OCI-LY3 (cell line): ENCODE results near the gene BPIFA1.

ENCODE experiments used
- H2AFZ ChIP-seq: fragments of 200-600, 300-600 bp; shearing (Covaris generic); 2 replicates; pipeline ENCODE4 v1.6.0; 2014; ENCODE audit warnings: antibody characterized with exemption, low read depth, low read length
- H3K27ac ChIP-seq: fragments of 200-600, 300-600 bp; sonication (generic); 2 replicates; pipeline ENCODE4 v1.5.1; 2014; ENCODE audit warnings: mild to moderate bottlenecking, low read length, moderate library complexity, mixed read lengths
- H3K27me3 ChIP-seq: fragments of 200-600, 300-600 bp; sonication (generic); 2 replicates; pipeline ENCODE4 v1.6.1; 2014; ENCODE audit warnings: low read depth, low read length, mixed read lengths
- H3K36me3 ChIP-seq: fragments of 200-600, 300-600 bp; sonication (generic); replicated peaks from 2 replicates; pipeline ENCODE3; 2014; ENCODE audit warnings: low read depth, low read length, mixed read lengths
- H3K4me1 ChIP-seq: fragments of 300-600, 200-600 bp; sonication (generic); 2 replicates; pipeline ENCODE4 v1.6.1; 2014; ENCODE audit warnings: low read length, mixed read lengths
- H3K4me2 ChIP-seq: fragments of 200-600, 300-600 bp; sonication (generic); 2 replicates; pipeline ENCODE4 v1.6.1; 2014; ENCODE audit warnings: low read length, mixed read lengths
- H3K4me3 ChIP-seq: fragments of 300-600, 200-600 bp; sonication (generic); 2 replicates; pipeline ENCODE4 v1.5.1; 2014; ENCODE audit warnings: antibody characterized with exemption, mild to moderate bottlenecking, low read length, moderate library complexity
- H3K79me2 ChIP-seq: fragments of 300-600, 200-600 bp; shearing (Covaris generic); 2 replicates; pipeline ENCODE4 v1.6.1; 2014; ENCODE audit warnings: mild to moderate bottlenecking, low read length, mixed read lengths
- H3K9ac ChIP-seq: fragments of 300-600, 200-600 bp; shearing (Covaris generic); 2 replicates; pipeline ENCODE4 v1.6.0; 2014; ENCODE audit warnings: mild to moderate bottlenecking, low read length, moderate library complexity
- H3K9me3 ChIP-seq: fragments of 200-600, 300-600 bp; shearing (Covaris generic); 2 replicates; pipeline ENCODE4 v1.6.1; 2014; ENCODE audit warnings: low read length, mixed read lengths; ENCODE audit not compliant: insufficient read depth
- H4K20me1 ChIP-seq: fragments of 200-600, 300-600 bp; sonication (generic); 2 replicates; pipeline ENCODE4 v1.6.1; 2016; ENCODE audit warnings: low read length, mixed read lengths; ENCODE audit not compliant: insufficient read depth
- EZH2phosphoT487 ChIP-seq: fragments of 200-600 bp; shearing (Covaris generic); IDR thresholded peaks from 2 replicates; pipeline ENCODE4 v1.6.1; 2018; ENCODE audit warnings: antibody characterized with exemption, mixed run types, low read depth
- TF ChIP-seq, protein P1 (sequence below): fragments of 200-600, 300-600 bp; sonication (generic); IDR thresholded peaks from 2 replicates; pipeline ENCODE4 v1.5.1; 2014; ENCODE audit warnings: antibody characterized with exemption, low read length, low read depth

BPIFA1 gene

DNA sequence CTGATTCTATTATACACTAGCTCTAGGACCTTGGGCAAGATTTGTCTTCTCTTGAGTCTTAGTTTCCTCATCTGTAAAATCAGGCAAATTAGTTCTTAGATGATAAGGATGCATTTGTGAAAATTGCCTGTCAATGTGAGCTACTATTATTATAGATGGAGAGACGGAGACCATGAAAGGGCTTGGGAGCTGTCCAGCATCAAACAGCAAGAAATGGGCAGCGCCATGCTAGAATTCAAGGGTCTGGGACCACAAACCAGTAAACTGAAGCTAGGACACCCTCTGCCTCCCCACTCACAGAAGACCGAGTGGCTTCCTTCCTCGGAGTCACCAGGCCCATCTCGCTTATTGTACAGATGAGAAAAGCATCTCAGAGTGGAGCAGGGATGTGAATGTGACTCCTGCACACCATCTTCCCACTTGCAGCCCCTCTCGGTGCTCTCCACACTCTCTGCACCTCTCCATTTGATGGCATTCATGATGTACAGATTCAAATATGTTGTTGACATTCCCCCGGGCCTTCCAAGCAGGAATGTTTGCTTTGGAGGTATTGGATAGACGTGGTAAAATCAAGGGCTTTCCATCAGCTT is 42.8 kb upstream of the BPIFA1 start:
- no peak overlapping the region for H3K4me2 ChIP-seq
- no peak overlapping the region for H3K4me3 ChIP-seq
- H2AFZ ChIP-seq = no peak overlapping the region
- H3K27me3 ChIP-seq = peaks cover 52% of the 10 kb centered on the region
- H3K9me3 ChIP-seq = no peaks in the 10 kb centered on the region
- no peak overlapping the region for H3K27ac ChIP-seq
- H3K9ac ChIP-seq = no peak overlapping the region
- H3K79me2 ChIP-seq = no peaks in the 10 kb centered on the region
- TF ChIP-seq, protein P1, sequence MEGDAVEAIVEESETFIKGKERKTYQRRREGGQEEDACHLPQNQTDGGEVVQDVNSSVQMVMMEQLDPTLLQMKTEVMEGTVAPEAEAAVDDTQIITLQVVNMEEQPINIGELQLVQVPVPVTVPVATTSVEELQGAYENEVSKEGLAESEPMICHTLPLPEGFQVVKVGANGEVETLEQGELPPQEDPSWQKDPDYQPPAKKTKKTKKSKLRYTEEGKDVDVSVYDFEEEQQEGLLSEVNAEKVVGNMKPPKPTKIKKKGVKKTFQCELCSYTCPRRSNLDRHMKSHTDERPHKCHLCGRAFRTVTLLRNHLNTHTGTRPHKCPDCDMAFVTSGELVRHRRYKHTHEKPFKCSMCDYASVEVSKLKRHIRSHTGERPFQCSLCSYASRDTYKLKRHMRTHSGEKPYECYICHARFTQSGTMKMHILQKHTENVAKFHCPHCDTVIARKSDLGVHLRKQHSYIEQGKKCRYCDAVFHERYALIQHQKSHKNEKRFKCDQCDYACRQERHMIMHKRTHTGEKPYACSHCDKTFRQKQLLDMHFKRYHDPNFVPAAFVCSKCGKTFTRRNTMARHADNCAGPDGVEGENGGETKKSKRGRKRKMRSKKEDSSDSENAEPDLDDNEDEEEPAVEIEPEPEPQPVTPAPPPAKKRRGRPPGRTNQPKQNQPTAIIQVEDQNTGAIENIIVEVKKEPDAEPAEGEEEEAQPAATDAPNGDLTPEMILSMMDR = no peak
- TF ChIP-seq EZH2phosphoT487 = no peak
- H3K36me3 ChIP-seq = no peaks in the 10 kb centered on the region
- no peaks in the 10 kb centered on the region for H3K4me1 ChIP-seq
- H4K20me1 ChIP-seq = no peaks in the 10 kb centered on the region

DNA sequence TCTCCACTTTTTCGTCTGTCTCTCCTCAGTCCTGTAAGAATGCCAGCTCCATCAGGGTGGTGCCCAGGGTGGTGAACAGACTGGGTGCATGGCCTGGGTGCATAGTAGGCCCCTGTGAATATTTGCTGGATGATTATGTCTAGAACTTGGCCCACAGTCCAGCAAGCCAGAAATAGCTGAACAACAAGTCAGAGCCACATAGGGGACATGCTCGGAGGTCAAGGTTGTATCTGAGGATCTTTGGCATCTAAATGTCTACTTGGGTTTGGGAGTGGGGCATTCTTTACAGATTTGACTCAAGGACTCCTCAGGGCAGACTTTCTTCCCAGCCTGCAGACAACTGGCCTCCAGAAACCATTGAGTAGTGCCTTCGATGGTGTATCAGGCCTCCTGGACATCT is 36.8 kb upstream of the BPIFA1 start:
- TF ChIP-seq, protein P1 = no peak
- no peak for TF ChIP-seq EZH2phosphoT487
- Histone ChIP-seq H3K4me3 (no peak overlapping the region), H3K4me2 (no peak overlapping the region), H3K27ac (no peak overlapping the region), H3K9ac (no peak overlapping the region), H2AFZ (no peak overlapping the region), H3K79me2 (no peaks in the 10 kb centered on the region), H3K9me3 (no peaks in the 10 kb centered on the region), H3K36me3 (no peaks in the 10 kb centered on the region), H3K4me1 (no peaks in the 10 kb centered on the region), H3K27me3 (peaks cover 61% of the 10 kb centered on the region), H4K20me1 (0 out of 2 replicates have a peak, but pooled peaks cover 4% of the 10 kb centered on the region)

DNA sequence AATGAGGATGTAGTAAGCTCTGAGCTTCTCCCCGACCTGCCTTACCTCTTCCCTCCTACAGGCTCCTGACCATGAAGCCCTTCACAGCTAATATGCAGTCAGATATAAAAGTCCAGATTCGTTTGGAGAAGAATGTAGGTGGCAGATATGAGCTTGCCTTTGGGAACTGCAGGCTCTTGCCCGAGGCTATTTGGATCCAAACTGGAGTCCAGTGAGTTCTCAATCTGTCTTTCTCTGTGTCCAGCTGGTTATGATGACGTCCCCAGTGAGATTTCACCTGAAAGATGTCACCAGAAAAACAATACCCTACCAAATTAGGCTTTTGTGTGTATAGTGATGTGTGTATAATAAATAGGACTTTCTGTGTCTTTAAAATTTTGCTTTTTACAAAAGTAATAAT is 33.3 kb upstream of the BPIFA1 start:
- Histone ChIP-seq H3K4me3 (no peak overlapping the region), H3K4me1 (no peaks in the 10 kb centered on the region), H3K27ac (no peak overlapping the region), H3K27me3 (peaks cover 80% of the 10 kb centered on the region), H3K9ac (no peak overlapping the region), H3K36me3 (no peaks in the 10 kb centered on the region), H3K9me3 (no peaks in the 10 kb centered on the region), H4K20me1 (peaks cover 9% of the 10 kb centered on the region; the same call in 1 of the 2 replicates), H2AFZ (no peak overlapping the region), H3K4me2 (no peak overlapping the region), H3K79me2 (no peaks in the 10 kb centered on the region)
- TF ChIP-seq, protein P1 = no peak
- TF ChIP-seq EZH2phosphoT487 = no peak

DNA sequence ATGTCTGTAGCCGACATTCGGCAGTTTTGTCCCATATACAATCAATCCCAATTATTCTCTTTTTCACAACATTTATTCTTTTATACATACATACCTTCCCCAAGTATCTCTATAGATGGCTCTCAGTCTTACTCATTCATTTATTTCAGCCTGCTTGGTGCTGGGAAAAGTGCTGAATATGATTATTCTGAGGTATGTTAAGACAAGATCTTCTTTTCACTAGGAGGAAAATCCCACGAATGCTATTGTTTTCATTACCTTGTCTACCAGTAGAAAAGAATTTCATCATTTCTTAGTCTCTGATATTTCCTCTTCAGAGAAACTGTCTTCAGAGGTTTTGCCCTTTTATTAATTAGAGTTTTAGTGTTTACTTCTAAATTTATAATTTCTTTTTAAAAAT is 32.4 kb upstream of the BPIFA1 start:
- peaks cover 82% of the 10 kb centered on the region for H3K27me3 ChIP-seq
- TF ChIP-seq, protein P1 = no peak
- TF ChIP-seq EZH2phosphoT487 = no peak

More for the DNA sequence above, 32.4 kb upstream of the BPIFA1 start:
- no peak overlapping the region for H2AFZ ChIP-seq
- H3K4me3 ChIP-seq = no peak overlapping the region
- no peaks in the 10 kb centered on the region for H3K36me3 ChIP-seq
- no peaks in the 10 kb centered on the region for H3K79me2 ChIP-seq
- H3K9me3 ChIP-seq = no peaks in the 10 kb centered on the region
- no peak overlapping the region for H3K27ac ChIP-seq
- no peaks in the 10 kb centered on the region for H3K4me1 ChIP-seq
- no peak overlapping the region for H3K9ac ChIP-seq
- H3K4me2 ChIP-seq = no peak overlapping the region
- H4K20me1 ChIP-seq = peaks cover 12% of the 10 kb centered on the region; the same call in 1 of the 2 replicates
